K562 (cell line): ENCODE results near the gene KHSRP. TPM values are rescaled to one million over a fixed set of nuclear protein-coding genes. Genes with fewer than 3 reads are reported as not detected.

Experiments
- BCOR ChIP-seq: fragments of 450-650 bp; IDR thresholded peaks from 2 replicates; pipeline ENCODE4 v1.6.1; 2016
- CBFA2T3 ChIP-seq: fragments of 450-650 bp; IDR thresholded peaks from 2 replicates; pipeline ENCODE4 v1.6.1; 2017
- EP300 ChIP-seq: IDR thresholded peaks from 2 replicates; pipeline ENCODE4 v1.6.1; 2012; ENCODE audit warnings: low read length, improper control_type of control experiment
- ETV1 ChIP-seq: fragments of 450-650 bp; conservative IDR thresholded peaks from 2 replicates; pipeline ENCODE4 v1.6.1; 2016; ENCODE audit warnings: missing genetic modification characterization, control low read depth, low read depth, missing compliant biosample characterization
- FOXJ2 ChIP-seq: fragments of 200-800 bp; sonication (Bioruptor generic); IDR thresholded peaks from 2 replicates; pipeline ENCODE4 v1.6.1; 2016; ENCODE audit warnings: missing genetic modification characterization, missing compliant biosample characterization
- FOXK1 ChIP-seq: sonication (generic); formaldehyde crosslinking; IDR thresholded peaks from 2 replicates; pipeline ENCODE4 v1.8.0; 2022; ENCODE audit warnings: missing genetic modification reagents, mild to moderate bottlenecking, borderline replicate concordance
- ILF3 ChIP-seq: fragments of 450-650 bp; IDR thresholded peaks from 2 replicates; pipeline ENCODE4 v1.6.1; 2018; ENCODE audit warnings: antibody characterized with exemption, mild to moderate bottlenecking, moderate library complexity, borderline replicate concordance
- MAFG ChIP-seq: fragments of 450-650 bp; conservative IDR thresholded peaks from 2 replicates; pipeline ENCODE4 v1.6.1; 2016; ENCODE audit warnings: missing genetic modification characterization, missing compliant biosample characterization
- MED1 ChIP-seq: sonication (generic); formaldehyde crosslinking; IDR thresholded peaks from 2 replicates; pipeline ENCODE4 v1.8.1; 2023; ENCODE audit warnings: missing genetic modification reagents, borderline replicate concordance
- MEIS2 ChIP-seq: fragments of 450-650 bp; IDR thresholded peaks from 2 replicates; pipeline ENCODE4 v1.6.1; 2014; ENCODE audit warnings: mild to moderate bottlenecking; ENCODE audit not compliant: partially characterized antibody
- MTA3 ChIP-seq: fragments of 450-650 bp; formaldehyde crosslinking; IDR thresholded peaks from 2 replicates; pipeline ENCODE4 v1.6.1; 2017; ENCODE audit warnings: mild to moderate bottlenecking, borderline replicate concordance
- NR1H2 ChIP-seq: sonication (generic); formaldehyde crosslinking; IDR thresholded peaks from 2 replicates; pipeline ENCODE4 v1.4.0; 2020; ENCODE audit warnings: mild to moderate bottlenecking, missing genetic modification reagents
- PCBP2 ChIP-seq: fragments of 200-400 bp; formaldehyde crosslinking; IDR thresholded peaks from 2 replicates; pipeline ENCODE4 v1.6.1; 2018; ENCODE audit warnings: low read length, low read depth, mild to moderate bottlenecking, moderate library complexity; ENCODE audit not compliant: poor library complexity, severe bottlenecking
- PHF20 ChIP-seq: fragments of 450-650 bp; IDR thresholded peaks from 2 replicates; pipeline ENCODE4 v1.6.1; 2018; ENCODE audit not compliant: partially characterized antibody
- POLR2A ChIP-seq: fragments of 450-650 bp; conservative IDR thresholded peaks from 2 replicates; pipeline ENCODE4 v1.6.1; 2016
- PTBP1 ChIP-seq: fragments of 200-400 bp; formaldehyde crosslinking; IDR thresholded peaks from 2 replicates; pipeline ENCODE4 v1.6.1; 2017; ENCODE audit warnings: low read depth, low read length
- PURB ChIP-seq: sonication (generic); formaldehyde crosslinking; IDR thresholded peaks from 2 replicates; pipeline ENCODE4 v1.9.0; 2021; ENCODE audit warnings: low read depth, mild to moderate bottlenecking, missing genetic modification reagents
- RBM22 ChIP-seq: fragments of 200-400 bp; formaldehyde crosslinking; IDR thresholded peaks from 2 replicates; pipeline ENCODE4 v1.6.1; 2018; ENCODE audit warnings: low read length, low read depth; ENCODE audit not compliant: poor library complexity, severe bottlenecking
- RFX1 ChIP-seq: fragments of 450-650 bp; IDR thresholded peaks from 2 replicates; pipeline ENCODE4 v1.6.1; 2016; ENCODE audit warnings: mild to moderate bottlenecking, moderate library complexity
- RHOXF2B ChIP-seq: fragments of 250-450 bp; sonication (Bioruptor Pico); conservative IDR thresholded peaks from 2 replicates; pipeline ENCODE4 v1.5.1; 2021
- SMARCE1 ChIP-seq: fragments of 450-650 bp; IDR thresholded peaks from 2 replicates; pipeline ENCODE4 v1.7.1; 2016; ENCODE audit warnings: mild to moderate bottlenecking
- SP2 ChIP-seq: IDR thresholded peaks from 2 replicates; pipeline ENCODE4 v1.6.1; 2011; ENCODE audit warnings: mild to moderate bottlenecking, low read depth, low read length, moderate library complexity; ENCODE audit not compliant: poor library complexity, severe bottlenecking; ENCODE audit errors: extremely low read depth
- TCF7 ChIP-seq: sonication (generic); IDR thresholded peaks from 2 replicates; pipeline ENCODE4 v1.6.1; 2016; ENCODE audit warnings: antibody characterized with exemption, borderline replicate concordance
- TEAD2 ChIP-seq: fragments of 450-650 bp; IDR thresholded peaks from 2 replicates; pipeline ENCODE4 v1.6.1; 2016; ENCODE audit warnings: missing genetic modification characterization, control low read depth, missing compliant biosample characterization
- ZNF311 ChIP-seq: fragments of 250-450 bp; sonication (Bioruptor Pico); IDR thresholded peaks from 2 replicates; pipeline ENCODE4 v1.4.0; 2020; ENCODE audit warnings: mild to moderate bottlenecking, moderate library complexity
- ZNF354B ChIP-seq: fragments of 250-450 bp; sonication (Bioruptor Pico); IDR thresholded peaks from 2 replicates; pipeline ENCODE4 v1.4.0; 2020
- ZNF57 ChIP-seq: fragments of 450-650 bp; formaldehyde crosslinking; IDR thresholded peaks from 2 replicates; pipeline ENCODE4 v1.4.0; 2020; ENCODE audit warnings: mild to moderate bottlenecking, moderate library complexity
- ZNF699 ChIP-seq: fragments of 250-450 bp; sonication (Bioruptor Pico); IDR thresholded peaks from 2 replicates; pipeline ENCODE4 v1.8.0; 2021; ENCODE audit warnings: mild to moderate bottlenecking, moderate library complexity; ENCODE audit not compliant: insufficient replicate concordance
- polyA plus RNA-seq, 8 experiments: library from polyadenylated mRNA; depleted of rRNA in 4 of 8; stranded (reverse) in 5 of 8; unstranded in 3 of 8; fragments of >200 nt; fragmentation: Nextera tagmentation in 2 of 8; fragmentation: Illumina TruSeq in 1 of 8; extraction: Ambion mirVana in 2 of 8; extraction: Trizol in 1 of 8; gene quantifications; 2 replicates each; pipeline versions ENCODE4 v1.2.1 to v1.2.3, GENCODE V29; 2011 to 2014; ENCODE audit warnings: inconsistent platforms in 1 of 8, missing spikeins in 1 of 8
- total RNA-seq, 7 experiments: library from RNA; depleted of rRNA in 6 of 7; stranded (reverse); fragments of >200 nt in 6 of 7; fragmentation: Illumina TruSeq in 2 of 7; extraction: Trizol in 2 of 7; gene quantifications; 2 replicates each; pipeline versions ENCODE4 v1.2.1 to v1.2.3, GENCODE V29; 2011 to 2021; ENCODE audit warnings: low replicate concordance in 1 of 7
- TF ChIP-seq, protein P1 (sequence below): fragments of 250-450 bp; sonication (Bioruptor Pico); IDR thresholded peaks from 2 replicates; pipeline ENCODE4 v1.5.0; 2020; ENCODE audit warnings: mild to moderate bottlenecking, borderline replicate concordance
- TF ChIP-seq, protein P2 (sequence below): sonication (generic); IDR thresholded peaks from 2 replicates; pipeline ENCODE4 v1.6.1; 2016

The KHSRP gene
- total and polyA plus RNA-seq, 9 of the 15 experiments (the other 6 are each of a cell fraction or from before 2014, with no cell fraction given): 4.2 to 564 (median 139) TPM

DNA sequence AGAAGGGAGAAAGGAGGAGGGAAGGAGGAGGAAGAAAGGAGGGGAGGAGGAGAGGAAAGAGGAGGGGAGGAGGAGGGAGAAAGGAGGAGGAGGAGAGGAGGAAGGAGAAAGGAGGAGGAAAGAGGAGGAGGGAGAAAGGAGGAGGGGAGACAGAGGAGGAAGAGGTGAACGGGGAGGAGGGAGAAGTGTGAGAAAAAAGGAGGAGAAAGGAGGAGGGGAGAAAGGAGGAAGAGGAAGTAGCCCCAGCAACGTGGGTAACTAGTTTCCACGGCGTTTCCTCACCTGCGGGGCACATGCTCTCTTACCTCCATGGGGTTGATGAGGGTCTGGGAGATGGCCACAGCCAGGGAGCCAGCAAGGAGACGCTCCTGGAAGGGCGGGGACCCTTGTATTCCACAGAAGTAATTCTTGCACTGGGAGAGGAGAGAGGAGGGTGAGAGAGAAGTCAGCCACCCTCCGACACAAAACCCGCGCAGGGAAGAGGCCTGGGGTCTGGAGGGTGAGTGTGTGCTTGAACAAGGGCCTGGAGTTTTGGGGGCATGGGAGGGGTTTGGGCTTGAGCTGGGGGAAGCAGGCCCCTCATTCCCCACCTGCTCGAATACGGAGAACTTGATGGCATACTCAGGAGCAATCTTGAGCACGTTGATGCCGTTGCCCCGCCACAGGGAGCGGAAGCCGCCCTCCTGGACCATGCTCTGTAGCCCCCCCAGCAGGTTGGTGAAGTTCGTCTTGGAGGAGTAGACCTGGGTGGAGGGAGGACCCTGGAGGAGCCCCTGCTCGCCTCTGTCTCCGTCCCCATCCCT is 5.0 kb upstream of the KHSRP start (continued):
- TF ChIP-seq, protein P1, sequence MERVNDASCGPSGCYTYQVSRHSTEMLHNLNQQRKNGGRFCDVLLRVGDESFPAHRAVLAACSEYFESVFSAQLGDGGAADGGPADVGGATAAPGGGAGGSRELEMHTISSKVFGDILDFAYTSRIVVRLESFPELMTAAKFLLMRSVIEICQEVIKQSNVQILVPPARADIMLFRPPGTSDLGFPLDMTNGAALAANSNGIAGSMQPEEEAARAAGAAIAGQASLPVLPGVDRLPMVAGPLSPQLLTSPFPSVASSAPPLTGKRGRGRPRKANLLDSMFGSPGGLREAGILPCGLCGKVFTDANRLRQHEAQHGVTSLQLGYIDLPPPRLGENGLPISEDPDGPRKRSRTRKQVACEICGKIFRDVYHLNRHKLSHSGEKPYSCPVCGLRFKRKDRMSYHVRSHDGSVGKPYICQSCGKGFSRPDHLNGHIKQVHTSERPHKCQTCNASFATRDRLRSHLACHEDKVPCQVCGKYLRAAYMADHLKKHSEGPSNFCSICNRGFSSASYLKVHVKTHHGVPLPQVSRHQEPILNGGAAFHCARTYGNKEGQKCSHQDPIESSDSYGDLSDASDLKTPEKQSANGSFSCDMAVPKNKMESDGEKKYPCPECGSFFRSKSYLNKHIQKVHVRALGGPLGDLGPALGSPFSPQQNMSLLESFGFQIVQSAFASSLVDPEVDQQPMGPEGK (CRISPR knock-in tag): no peak
- TF ChIP-seq MTA3 (no peak), POLR2A (peak; percentile 67), RBM22 (no peak), ZNF57 (CRISPR knock-in tag) (no peak), FOXJ2 (tag) (no peak), RHOXF2B (CRISPR knock-in tag) (no peak), MAFG (tag) (no peak), SP2 (no peak), SMARCE1 (0 out of 2 replicates have a peak, but pooled peaks have one; percentile 25), PTBP1 (no peak), FOXK1 (CRISPR knock-in tag) (no peak), TCF7 (no peak), MEIS2 (no peak), RFX1 (no peak), PHF20 (peak; percentile 70), CBFA2T3 (no peak), ZNF699 (CRISPR knock-in tag) (no peak), NR1H2 (CRISPR knock-in tag) (no peak), ILF3 (no peak), MED1 (no peak), EP300 (no peak), ZNF311 (CRISPR knock-in tag) (no peak), PCBP2 (peak; percentile 86), TEAD2 (tag) (no peak), PURB (CRISPR knock-in tag) (no peak), BCOR (no peak), ETV1 (tag) (peak; percentile 41; the same call in 1 of the 2 replicates), ZNF354B (CRISPR knock-in tag) (no peak)
- TF ChIP-seq, protein P2, sequence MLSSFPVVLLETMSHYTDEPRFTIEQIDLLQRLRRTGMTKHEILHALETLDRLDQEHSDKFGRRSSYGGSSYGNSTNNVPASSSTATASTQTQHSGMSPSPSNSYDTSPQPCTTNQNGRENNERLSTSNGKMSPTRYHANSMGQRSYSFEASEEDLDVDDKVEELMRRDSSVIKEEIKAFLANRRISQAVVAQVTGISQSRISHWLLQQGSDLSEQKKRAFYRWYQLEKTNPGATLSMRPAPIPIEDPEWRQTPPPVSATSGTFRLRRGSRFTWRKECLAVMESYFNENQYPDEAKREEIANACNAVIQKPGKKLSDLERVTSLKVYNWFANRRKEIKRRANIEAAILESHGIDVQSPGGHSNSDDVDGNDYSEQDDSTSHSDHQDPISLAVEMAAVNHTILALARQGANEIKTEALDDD: no peak
